Suprapubic skin (tissue), 4 donors: ENCODE results near the gene SCO2. TPM values are rescaled to one million over a fixed set of nuclear protein-coding genes. Genes with fewer than 3 reads are reported as not detected.

Experiments
- DNase-seq, 2 donors: peaks; one replicate each; pipeline ENCODE4 v3.0.0-alpha.2; 2019; ENCODE audit warnings: low spot score in 2 of 2
- H3K27ac ChIP-seq: fragments of 200-600 bp; sonication (generic); one replicate; pipeline ENCODE4 v1.5.1; 2019
- H3K27me3 ChIP-seq: fragments of 200-600 bp; sonication (generic); one replicate; pipeline ENCODE4 v1.5.1; 2019
- H3K36me3 ChIP-seq: fragments of 200-600 bp; sonication (generic); one replicate; pipeline ENCODE4 v1.5.1; 2019
- H3K4me1 ChIP-seq: fragments of 200-600 bp; sonication (generic); one replicate; pipeline ENCODE4 v1.5.1; 2019
- H3K4me3 ChIP-seq: fragments of 200-600 bp; sonication (generic); one replicate; pipeline ENCODE4 v1.5.1; 2019; ENCODE audit warnings: mild to moderate bottlenecking
- H3K9me3 ChIP-seq: fragments of 200-600 bp; sonication (generic); one replicate; pipeline ENCODE4 v1.5.1; 2019
- EP300 ChIP-seq: sonication (generic); formaldehyde crosslinking; IDR thresholded peaks from one replicate; pipeline ENCODE4 v1.6.1; 2017; ENCODE audit warnings: antibody characterized with exemption
- POLR2A ChIP-seq, 2 donors: fragments of 450-650 bp; IDR thresholded peaks; one replicate each; pipeline ENCODE4 v1.6.1; 2017; ENCODE audit warnings: antibody characterized with exemption in 2 of 2, mild to moderate bottlenecking in 2 of 2, moderate library complexity in 2 of 2
- POLR2AphosphoS5 ChIP-seq, 3 donors: sonication (generic); formaldehyde crosslinking; IDR thresholded peaks; one replicate each; pipeline ENCODE4 v1.6.1; 2017; ENCODE audit warnings: antibody characterized with exemption in 3 of 3
- WGBS: methylation state at CpG from one replicate; pipeline ENCODE4 v1.1.5; 2018; 5-methylcytosine and 5-hydroxymethylcytosine counted together
- total RNA-seq, 4 donors: library from RNA; depleted of rRNA; stranded (reverse); fragments of >200 nt; gene quantifications; one replicate each; pipeline ENCODE4 v1.1.0, GENCODE V29; 2016
- TF ChIP-seq, protein P1 (sequence below), 2 donors: fragments of 200-600 bp in 1 of 2; fragments of 450-650 bp in 1 of 2; sonication (generic) in 1 of 2; IDR thresholded peaks; one replicate each; pipeline ENCODE4 v1.5.1; 2016 to 2019; ENCODE audit warnings: antibody characterized with exemption in 2 of 2, mild to moderate bottlenecking in 1 of 2, moderate library complexity in 1 of 2

SCO2 gene
- total RNA-seq, 4 donors from 2014 or later = 1.7 to 7.9 (median 4.7) TPM; not detected in 1

DNA sequence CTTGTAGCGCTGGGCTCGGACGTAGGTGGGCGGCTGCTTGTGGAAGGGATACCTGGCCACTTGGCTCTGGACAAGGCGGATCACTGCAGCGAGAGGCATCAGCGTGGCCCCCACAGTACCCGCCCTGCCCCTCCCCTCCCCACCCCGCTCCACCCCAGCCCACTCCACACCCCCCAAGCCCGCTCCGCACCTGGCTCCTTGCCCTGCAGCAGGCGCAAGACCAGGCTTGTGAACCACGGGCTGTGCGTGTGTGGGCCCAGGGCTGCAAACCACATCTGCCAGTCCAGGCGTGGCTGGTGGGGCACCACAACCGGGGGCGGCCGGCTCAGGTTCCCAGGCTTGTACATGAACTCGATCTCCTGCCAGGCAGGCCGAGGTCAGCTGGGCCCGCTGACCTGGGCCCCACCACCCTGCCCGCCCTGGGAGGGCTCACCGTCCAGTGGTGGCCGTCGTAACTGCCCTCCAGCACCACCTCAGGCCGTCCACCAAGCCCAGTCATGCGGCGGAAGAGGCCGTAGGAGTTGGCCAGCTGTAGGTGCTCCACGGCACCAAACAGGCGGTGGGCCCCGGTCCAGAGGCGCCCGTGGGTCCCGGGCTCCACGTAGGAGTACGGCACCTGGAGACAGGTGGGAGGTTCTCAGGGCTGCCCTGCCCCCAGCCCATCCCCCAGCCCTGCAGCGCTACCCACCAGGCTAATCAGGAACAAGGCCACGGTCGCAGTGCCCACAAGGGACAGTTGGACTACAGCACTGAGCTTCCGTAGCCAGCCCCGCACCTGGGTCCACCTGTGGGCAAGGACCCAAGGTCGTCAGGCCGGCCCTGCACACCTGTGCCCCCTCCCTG lies 20.8 kb downstream of the SCO2 start:
- WGBS = 85% methylated on average over 15 of the region's 44 CpGs
- peak; percentile 68 to 79 for DNase-seq
- Histone ChIP-seq H3K36me3 (peaks cover 37% of the 10 kb centered on the region), H3K4me3 (no peak overlapping the region), H3K27ac (no peak overlapping the region), H3K4me1 (peaks cover 41% of the 10 kb centered on the region), H3K9me3 (no peaks in the 10 kb centered on the region), H3K27me3 (no peaks in the 10 kb centered on the region)
- TF ChIP-seq POLR2A (IDR thresholded peaks at IDR 0.05) (no peak), EP300 (no peak), POLR2AphosphoS5 (IDR thresholded peaks at IDR 0.05) (no peak)
- TF ChIP-seq, protein P1, sequence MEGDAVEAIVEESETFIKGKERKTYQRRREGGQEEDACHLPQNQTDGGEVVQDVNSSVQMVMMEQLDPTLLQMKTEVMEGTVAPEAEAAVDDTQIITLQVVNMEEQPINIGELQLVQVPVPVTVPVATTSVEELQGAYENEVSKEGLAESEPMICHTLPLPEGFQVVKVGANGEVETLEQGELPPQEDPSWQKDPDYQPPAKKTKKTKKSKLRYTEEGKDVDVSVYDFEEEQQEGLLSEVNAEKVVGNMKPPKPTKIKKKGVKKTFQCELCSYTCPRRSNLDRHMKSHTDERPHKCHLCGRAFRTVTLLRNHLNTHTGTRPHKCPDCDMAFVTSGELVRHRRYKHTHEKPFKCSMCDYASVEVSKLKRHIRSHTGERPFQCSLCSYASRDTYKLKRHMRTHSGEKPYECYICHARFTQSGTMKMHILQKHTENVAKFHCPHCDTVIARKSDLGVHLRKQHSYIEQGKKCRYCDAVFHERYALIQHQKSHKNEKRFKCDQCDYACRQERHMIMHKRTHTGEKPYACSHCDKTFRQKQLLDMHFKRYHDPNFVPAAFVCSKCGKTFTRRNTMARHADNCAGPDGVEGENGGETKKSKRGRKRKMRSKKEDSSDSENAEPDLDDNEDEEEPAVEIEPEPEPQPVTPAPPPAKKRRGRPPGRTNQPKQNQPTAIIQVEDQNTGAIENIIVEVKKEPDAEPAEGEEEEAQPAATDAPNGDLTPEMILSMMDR (IDR thresholded peaks at IDR 0.05) = no peak

DNA sequence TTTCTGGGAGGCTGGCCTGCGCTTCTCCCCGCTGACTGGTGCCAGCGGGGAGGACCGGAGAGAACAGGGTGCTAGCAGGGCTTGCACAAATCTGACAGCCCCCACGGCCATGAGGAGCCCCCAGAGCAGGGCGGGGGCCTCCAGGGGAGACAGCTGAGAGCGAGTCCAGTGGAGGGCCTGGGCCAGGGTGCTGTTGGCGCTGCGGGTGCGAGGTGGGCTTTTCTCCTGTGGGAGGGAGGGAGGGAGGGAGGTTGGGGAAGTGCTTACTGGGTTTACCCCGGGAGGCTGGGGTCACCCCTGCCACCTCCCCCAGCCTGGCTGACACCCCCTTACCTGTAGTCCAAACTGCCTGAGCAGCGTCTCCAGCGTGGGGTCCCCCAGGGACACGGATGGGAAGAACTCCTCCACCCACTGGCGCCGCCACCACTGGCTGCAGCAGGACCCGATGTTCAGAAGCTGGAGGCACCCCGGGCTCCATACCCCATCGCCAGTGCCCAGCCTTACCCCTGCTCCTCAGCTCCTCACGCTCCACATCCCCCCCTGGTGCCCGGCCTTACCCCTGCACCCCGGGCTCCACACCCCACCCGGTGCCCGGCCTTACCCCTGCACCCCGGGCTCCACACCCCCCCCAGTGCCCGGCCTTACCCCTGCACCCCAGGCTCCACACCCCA lies 21.8 kb downstream of the SCO2 start:
- no peak overlapping the region for H3K27ac ChIP-seq
- no peaks in the 10 kb centered on the region for H3K27me3 ChIP-seq
- WGBS = 74% methylated on average over 17 of the region's 26 CpGs
- peak in 1 of 2 donors; percentile 67 for DNase-seq
- H3K9me3 ChIP-seq = no peaks in the 10 kb centered on the region
- TF ChIP-seq, protein P1 (IDR thresholded peaks at IDR 0.05) = no peak
- peaks cover 33% of the 10 kb centered on the region for H3K4me1 ChIP-seq
- H3K4me3 ChIP-seq = no peak overlapping the region
- peaks cover 37% of the 10 kb centered on the region for H3K36me3 ChIP-seq

GRCh38 chr22:50502628-50503474 lies 22.5 kb downstream of the SCO2 start:
- DNase-seq = peak; percentile 64 to 67
- peaks cover 37% of the 10 kb centered on the region for H3K36me3 ChIP-seq
- no peak overlapping the region for H3K4me3 ChIP-seq
- H3K27me3 ChIP-seq = no peaks in the 10 kb centered on the region
- no peak for TF ChIP-seq POLR2A (IDR thresholded peaks at IDR 0.05)
- TF ChIP-seq EP300 = no peak
- TF ChIP-seq, protein P1 (IDR thresholded peaks at IDR 0.05) = no peak
- TF ChIP-seq POLR2AphosphoS5 (IDR thresholded peaks at IDR 0.05) = no peak
- no peaks in the 10 kb centered on the region for H3K9me3 ChIP-seq
- 82% methylated on average over 9 of the region's 24 CpGs for WGBS
- no peak overlapping the region for H3K27ac ChIP-seq
- H3K4me1 ChIP-seq = peaks cover 33% of the 10 kb centered on the region

DNA sequence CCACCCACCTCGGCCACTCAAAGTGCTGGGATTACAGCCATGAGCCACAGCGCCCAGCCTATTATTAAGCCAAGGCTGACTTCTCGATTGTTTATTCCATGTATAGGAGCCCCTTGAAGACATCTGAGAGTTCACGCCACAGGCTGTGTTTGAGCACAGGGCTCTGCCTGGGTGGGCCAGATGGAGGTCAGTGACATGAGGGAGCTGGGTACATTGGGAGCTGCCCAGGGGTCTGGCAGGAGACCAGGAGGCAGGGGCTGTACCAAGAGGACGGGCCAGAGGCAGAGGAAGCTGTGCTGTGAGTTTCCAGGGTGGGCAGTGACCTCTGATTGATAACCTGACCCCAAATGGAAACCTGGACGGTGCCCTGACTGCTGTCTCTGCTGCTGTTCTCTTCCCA lies 23.3 kb downstream of the SCO2 start:
- peak in 1 of 2 donors; percentile 74 for DNase-seq
- Histone ChIP-seq H3K4me3 (no peak overlapping the region), H3K9me3 (no peaks in the 10 kb centered on the region), H3K27me3 (no peaks in the 10 kb centered on the region), H3K36me3 (peaks cover 37% of the 10 kb centered on the region), H3K27ac (no peak overlapping the region), H3K4me1 (peaks cover 35% of the 10 kb centered on the region)
- TF ChIP-seq POLR2A (IDR thresholded peaks at IDR 0.05) (no peak), EP300 (no peak), POLR2AphosphoS5 (IDR thresholded peaks at IDR 0.05) (no peak)
- TF ChIP-seq, protein P1 (IDR thresholded peaks at IDR 0.05) = no peak
- WGBS = 83% methylated on average over 5 of the region's 6 CpGs
